GM12865 (cell line): ENCODE data around the gene ZFYVE19.

Source experiments
- DNase-seq: peaks from one replicate; pipeline ENCODE4 v3.0.0; 2010; ENCODE audit warnings: low read depth
- H3K4me3 ChIP-seq: 2 replicates; pipeline ENCODE4 v1.5.1; 2011; ENCODE audit warnings: mild to moderate bottlenecking, low read depth, low read length, control low read depth
- CTCF ChIP-seq: IDR thresholded peaks from 2 replicates; pipeline ENCODE4 v1.5.1; 2011; ENCODE audit warnings: low read length, control low read depth, low read depth, inconsistent platforms; ENCODE audit not compliant: insufficient read depth; ENCODE audit errors: missing control alignments

Gene ZFYVE19

DNA sequence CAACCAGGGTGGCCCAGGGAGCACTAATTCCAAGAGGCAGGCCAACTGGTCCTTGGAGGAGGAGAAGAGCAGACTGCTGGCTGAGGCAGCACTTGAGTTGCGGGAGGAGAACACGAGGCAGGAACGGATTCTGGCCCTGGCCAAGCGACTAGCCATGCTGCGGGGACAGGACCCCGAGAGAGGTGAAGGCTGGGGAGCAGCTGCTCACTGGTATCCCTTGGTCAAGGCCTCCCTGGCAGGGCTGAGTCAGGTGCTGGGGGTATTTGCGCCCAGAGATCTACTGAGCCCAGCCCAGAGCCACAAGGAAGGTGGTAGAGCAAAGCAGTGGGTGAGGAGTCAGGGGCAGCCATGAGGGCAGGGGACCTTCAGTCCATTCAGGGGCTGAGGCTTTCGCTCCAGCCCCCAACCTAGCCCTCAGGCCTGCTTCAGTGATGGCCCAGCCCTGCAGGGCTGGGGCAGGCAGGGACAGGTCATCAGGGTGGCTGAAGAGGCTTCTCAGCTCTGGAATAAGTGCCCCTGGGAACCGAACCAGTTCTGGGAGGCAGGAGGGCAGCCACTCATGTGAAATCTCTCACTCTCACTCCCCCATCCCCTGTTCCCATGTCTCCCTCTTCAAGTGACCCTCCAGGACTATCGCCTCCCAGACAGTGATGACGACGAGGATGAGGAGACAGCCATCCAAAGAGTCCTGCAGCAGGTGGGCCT is 6.0 kb downstream of the ZFYVE19 start:
- TF ChIP-seq CTCF = no peak
- no peak for DNase-seq
- H3K4me3 ChIP-seq = no peak overlapping the region

DNA sequence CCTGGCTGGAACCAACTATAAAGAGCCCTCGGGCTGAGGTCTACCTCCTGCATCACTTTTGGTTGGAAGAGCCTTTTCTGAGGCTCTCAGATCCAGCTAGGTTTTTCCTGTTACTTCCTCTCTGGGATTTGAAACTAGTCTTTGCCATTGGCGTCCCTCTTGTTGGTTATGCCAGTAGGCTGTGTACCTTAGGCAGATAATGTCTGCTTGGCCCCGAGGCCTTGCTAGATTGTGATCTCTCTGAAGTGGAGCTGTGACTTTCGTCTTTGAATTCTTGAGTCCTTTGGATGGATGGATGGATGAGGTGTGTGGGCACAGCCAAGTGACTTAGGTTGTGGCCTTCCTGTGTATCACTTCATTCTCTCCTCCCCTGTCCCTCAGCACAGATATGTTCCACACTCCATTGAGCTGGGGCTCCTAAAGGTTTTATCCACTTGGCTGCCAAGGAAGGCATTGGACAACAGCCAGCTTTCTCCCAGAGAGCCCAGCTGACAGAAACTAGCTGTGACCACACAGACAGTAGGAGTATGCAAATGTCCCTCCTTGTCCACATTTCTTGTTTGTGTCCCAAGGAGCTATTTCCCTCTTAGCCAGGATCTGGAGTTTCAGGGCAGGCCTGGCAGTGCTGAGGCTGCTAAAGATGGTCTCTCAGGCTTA is 8.3 kb downstream of the ZFYVE19 start:
- no peak for DNase-seq
- no peak for TF ChIP-seq CTCF
- no peak overlapping the region for H3K4me3 ChIP-seq

- no peak for DNase-seq
- H3K4me3 ChIP-seq = no peak overlapping the region
- no peak for TF ChIP-seq CTCF
Measured at GRCh38 chr15:40819048-40819447, 12.2 kb downstream of the ZFYVE19 start.

DNA sequence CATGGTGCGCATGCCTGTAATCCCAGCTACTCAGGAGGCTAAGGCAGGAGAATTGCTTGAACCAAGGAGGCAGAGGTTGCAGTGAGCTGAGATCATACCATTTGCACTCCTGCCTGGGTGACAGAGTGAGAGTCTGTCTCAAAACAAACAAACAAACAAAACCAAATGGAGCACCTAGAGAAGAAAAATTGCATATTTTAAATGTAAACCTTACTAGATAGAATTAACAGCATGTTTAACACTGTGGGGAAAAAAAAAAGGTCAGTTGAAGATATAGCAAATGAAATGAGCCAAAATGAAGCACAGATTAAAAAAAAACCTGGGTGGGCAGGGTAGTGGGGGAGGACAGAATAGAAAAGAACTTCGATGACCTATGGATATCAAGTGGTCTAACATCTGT is 14.3 kb downstream of the ZFYVE19 start:
- no peak for TF ChIP-seq CTCF
- no peak for DNase-seq
- H3K4me3 ChIP-seq = no peak overlapping the region

- no peak for DNase-seq
- no peak for TF ChIP-seq CTCF
- H3K4me3 ChIP-seq = no peak overlapping the region
Measured at GRCh38 chr15:40823572-40824343, 16.9 kb downstream of the ZFYVE19 start.

GRCh38 chr15:40825661-40826422 is 19.0 kb downstream of the ZFYVE19 start:
- no peak for DNase-seq
- TF ChIP-seq CTCF = no peak
- H3K4me3 ChIP-seq = no peak overlapping the region
